Right lobe of liver (tissue), 4 donors: ENCODE measurements around the gene SGCG.

Experiments
- POLR2A ChIP-seq: fragments of 450-650 bp; IDR thresholded peaks from one replicate; pipeline ENCODE4 v1.6.1; 2017; ENCODE audit warnings: antibody characterized with exemption, mild to moderate bottlenecking
- TF ChIP-seq, protein P1 (sequence below), 4 donors: fragments of 200-600 bp in 3 of 4; fragments of 450-650 bp in 1 of 4; IDR thresholded peaks; one replicate each; pipeline versions ENCODE4 v1.5.1 to v1.8.0; 2016 to 2022; ENCODE audit warnings: antibody characterized with exemption in 4 of 4, mild to moderate bottlenecking in 2 of 4
- donor health status: DM: no; HTN: no; CAD: no.
- donor health status: DM: no; HTN: no; CAD: no.
- donor health status: DM: no; HTN: yes; CAD: no.

DNA sequence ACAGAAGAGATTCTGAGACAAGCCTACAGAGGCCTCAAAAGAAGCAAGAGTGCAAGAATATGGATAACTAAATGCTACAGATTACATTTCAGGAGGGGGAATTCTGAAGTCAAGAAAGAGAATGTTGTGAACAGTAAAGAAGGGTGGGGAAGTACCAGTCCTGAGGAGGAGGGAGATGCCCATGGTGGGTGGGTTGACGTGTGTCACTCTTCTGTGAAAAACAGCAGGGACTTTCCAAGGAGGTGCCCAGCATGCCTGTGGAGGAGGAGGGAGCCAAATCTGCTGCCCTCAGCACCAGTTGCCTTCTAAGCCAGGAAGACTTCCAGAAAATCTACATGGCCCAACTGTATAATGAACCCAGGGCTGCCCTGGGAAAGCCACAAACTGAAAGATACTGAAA lies 87.7 kb downstream of the SGCG start:
- TF ChIP-seq, protein P1, sequence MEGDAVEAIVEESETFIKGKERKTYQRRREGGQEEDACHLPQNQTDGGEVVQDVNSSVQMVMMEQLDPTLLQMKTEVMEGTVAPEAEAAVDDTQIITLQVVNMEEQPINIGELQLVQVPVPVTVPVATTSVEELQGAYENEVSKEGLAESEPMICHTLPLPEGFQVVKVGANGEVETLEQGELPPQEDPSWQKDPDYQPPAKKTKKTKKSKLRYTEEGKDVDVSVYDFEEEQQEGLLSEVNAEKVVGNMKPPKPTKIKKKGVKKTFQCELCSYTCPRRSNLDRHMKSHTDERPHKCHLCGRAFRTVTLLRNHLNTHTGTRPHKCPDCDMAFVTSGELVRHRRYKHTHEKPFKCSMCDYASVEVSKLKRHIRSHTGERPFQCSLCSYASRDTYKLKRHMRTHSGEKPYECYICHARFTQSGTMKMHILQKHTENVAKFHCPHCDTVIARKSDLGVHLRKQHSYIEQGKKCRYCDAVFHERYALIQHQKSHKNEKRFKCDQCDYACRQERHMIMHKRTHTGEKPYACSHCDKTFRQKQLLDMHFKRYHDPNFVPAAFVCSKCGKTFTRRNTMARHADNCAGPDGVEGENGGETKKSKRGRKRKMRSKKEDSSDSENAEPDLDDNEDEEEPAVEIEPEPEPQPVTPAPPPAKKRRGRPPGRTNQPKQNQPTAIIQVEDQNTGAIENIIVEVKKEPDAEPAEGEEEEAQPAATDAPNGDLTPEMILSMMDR (IDR thresholded peaks at IDR 0.05), result no peak
- no peak for TF ChIP-seq POLR2A
